Stimulated activated CD8-positive, alpha-beta memory T cell treated with anti-CD3 and anti-CD28 coated beads, Interleukin-7, amount 100 ng/mL, for 4 hours (primary cell): ENCODE measurements around the gene SLC23A2.
"Not testable (repeated sequence)": the region's sequence is repeated elsewhere in the genome, so short reads cannot be mapped to it uniquely, and the experiment has no call there.

Experiments
- DNase-seq, 2 donors: peaks; one replicate each; pipeline ENCODE4 v3.0.0-alpha.2; 2020; ENCODE audit warnings: low read depth in 2 of 2

The SLC23A2 gene

DNA sequence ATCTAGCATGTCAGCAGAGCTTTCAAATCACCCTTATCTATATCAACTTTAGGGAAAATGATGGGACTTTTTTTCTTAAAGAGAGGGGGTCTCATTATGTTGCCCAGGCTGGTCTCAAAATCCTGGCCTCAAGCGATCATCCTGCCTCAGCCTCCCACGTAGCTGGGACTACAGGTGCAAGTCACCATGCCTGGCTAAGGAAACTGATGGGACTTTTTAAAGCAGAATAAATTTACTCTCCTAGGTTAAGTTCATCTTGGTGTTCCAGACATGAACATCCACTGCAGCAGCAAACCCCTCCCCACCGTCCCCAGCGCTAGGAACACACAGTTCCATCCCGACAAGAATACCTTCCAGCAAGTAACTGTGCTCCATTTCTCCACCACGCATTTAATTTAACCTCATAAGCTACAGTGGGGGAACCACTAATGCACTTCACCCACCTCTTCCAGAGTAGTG lies 64.9 kb downstream of the SLC23A2 start:
- DNase-seq = no peak

DNA sequence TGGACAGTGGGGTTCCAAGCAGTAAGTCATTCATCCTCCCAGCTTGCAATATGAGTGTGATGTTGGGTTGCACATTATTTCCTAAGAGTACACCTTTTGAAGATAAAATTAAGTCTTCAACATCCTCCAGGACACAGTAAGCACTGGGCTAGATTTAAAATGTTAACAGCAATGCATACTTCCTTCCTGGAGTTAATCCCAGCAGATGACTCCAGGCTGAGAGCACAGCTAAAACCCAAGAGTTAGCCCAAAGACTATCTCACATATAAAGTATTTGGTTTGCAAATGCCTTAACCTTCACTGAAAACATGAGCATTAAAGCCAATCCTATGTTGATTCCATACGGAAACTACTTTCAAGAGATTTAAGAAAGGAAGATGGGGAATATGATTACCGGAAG lies 69.2 kb downstream of the SLC23A2 start:
- DNase-seq = no peak

DNA sequence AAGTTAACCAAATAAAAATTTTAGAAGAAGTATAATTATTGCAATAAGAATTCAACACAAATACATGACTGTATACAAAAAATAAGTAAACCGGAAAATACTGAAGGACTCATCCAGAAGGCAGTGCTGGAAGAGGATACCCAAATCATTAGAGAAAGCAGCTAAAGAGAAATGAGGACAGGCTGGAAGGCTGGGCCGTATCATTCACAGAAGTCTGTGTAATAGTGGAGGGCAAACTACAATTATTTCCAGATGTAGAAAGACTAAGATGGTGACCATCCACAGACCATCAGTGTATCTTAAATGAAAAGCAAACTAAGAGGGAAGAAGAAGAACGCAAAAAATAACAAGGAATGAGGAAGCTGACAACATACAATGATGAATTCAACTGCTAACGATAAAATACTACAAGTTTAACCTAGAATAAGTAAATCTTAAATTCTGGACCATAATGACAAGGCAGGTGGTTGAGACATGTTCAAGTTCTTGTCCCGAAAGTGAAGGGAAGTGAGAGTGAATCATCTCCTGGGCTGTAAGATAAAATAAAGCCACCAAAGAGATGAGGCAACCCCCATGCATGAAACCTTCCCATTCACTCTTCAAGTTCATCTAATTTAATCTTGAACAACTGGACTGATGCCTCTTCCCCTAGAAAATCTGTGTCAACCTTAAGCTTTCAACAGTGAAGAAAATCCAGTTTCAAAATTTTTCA lies 71.5 kb downstream of the SLC23A2 start:
- DNase-seq = no peak

- no peak for DNase-seq
Observed at GRCh38 chr20:4926531-4927156, 74.7 kb downstream of the SLC23A2 start.

DNA sequence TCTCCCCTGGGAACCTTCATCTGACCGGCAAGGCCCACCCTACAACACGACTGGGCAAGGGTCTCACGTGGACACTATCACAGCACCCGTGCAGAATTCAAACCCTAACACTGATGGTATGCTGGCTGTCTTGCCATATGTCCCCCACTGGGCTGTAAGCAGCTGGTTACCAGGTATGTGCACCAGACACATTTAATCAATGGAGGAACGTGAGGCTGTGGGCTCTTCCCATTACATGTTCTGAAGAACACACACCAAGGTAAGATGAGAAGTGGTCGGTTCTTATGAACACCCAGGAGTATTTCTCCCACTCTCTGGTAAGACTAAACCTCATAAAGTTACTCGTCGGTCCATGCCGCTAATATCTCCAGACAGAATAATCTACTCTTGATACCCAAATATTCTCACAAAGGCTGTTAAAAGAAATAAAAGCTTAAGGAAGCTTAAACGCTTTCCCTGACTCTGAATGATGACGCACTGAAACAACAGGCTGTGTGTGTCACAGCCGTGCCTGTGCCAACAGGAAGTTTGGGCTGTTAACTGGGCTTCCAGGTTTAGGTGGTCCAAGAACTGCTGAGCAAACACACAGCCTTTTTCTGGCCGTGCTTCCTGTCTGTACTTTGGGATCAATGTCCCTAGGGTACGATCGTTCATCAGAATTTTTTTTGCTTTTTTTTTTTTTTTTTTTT lies 75.3 kb downstream of the SLC23A2 start:
- no peak for DNase-seq

- no peak for DNase-seq
Observed at GRCh38 chr20:4924446-4924845, 76.9 kb downstream of the SLC23A2 start.

DNA sequence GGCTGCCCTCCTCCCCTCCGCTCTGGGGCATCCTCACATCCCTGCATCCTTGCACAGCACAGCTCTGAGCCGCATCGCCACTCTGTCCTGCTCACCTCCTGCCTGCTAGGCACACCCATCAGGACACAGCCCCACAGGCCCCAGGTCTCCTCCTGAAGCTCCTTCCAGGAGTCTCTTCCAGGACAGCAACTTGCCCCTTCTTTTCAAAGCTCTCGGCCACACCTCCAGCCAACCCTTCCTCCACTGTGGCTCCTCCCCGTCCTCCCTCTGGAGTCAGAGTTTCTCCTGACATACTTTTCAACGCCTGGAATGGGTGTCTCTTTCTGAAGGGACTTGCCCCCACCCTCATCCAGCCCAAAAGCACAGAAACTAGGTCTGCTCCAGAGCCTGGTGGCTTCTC lies 77.3 kb downstream of the SLC23A2 start:
- no peak for DNase-seq

DNA sequence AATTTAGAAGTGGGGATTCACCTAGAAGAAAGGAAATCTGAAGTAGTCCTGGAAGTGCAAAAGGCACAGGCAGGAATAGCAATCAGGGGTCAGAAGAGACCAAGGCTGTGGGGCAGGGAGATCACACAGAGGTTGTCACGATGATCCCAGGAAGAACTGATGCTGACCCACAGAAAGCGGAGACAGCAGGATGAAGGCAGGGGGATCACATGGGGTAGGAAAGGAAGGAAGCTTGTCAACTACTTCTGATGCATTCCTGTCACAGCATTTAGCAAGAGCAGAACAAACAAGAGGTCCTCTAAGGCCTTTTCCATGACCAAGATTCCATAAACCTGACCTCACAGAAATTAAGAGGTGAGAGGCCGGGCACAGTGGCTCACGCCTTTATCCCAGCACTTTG lies 79.1 kb downstream of the SLC23A2 start:
- no peak for DNase-seq

DNA sequence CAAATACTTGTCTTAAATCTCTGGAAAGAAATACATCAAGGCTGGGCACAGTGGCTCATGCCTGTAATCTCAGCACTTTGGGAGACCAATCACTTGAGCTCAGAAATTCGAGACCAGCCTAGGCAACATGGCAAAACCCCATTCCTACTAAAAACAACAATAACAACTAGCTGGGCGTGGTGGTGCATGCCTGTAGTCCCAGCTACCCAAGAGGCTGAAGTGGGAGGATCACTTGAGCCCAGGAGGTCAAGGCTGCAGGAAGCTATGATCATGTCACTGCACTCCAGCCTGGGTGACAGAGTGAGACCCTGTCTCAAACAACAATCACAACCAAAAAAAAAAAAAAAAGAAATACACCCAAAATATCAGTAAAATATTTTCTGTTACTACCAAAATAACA lies 80.0 kb downstream of the SLC23A2 start:
- not testable (repeated sequence) for DNase-seq

- no peak for DNase-seq
Observed at GRCh38 chr20:4920655-4921054, 80.7 kb downstream of the SLC23A2 start.

DNA sequence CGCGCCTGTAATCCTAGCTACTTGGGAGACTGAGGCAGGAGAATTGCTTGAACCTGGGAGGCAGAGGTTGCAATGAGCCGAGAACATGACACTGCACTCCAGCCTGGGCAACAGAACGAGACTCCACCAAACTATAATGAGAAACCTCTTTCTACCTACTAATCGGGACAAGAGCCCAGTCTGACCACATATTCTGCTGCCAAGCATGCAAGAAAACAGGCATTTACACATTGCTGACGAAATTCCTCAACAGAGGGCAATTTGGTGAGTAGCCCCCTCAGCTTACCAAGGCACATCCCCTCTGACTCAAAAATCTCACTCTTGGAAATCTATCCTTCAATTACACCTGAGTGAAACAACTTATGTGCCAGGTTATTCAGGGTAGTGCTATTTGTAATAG lies 81.2 kb downstream of the SLC23A2 start:
- no peak for DNase-seq

GRCh38 chr20:4919047-4919704 lies 82.1 kb downstream of the SLC23A2 start:
- no peak for DNase-seq

GRCh38 chr20:4918473-4918872 lies 82.8 kb downstream of the SLC23A2 start:
- no peak for DNase-seq

DNA sequence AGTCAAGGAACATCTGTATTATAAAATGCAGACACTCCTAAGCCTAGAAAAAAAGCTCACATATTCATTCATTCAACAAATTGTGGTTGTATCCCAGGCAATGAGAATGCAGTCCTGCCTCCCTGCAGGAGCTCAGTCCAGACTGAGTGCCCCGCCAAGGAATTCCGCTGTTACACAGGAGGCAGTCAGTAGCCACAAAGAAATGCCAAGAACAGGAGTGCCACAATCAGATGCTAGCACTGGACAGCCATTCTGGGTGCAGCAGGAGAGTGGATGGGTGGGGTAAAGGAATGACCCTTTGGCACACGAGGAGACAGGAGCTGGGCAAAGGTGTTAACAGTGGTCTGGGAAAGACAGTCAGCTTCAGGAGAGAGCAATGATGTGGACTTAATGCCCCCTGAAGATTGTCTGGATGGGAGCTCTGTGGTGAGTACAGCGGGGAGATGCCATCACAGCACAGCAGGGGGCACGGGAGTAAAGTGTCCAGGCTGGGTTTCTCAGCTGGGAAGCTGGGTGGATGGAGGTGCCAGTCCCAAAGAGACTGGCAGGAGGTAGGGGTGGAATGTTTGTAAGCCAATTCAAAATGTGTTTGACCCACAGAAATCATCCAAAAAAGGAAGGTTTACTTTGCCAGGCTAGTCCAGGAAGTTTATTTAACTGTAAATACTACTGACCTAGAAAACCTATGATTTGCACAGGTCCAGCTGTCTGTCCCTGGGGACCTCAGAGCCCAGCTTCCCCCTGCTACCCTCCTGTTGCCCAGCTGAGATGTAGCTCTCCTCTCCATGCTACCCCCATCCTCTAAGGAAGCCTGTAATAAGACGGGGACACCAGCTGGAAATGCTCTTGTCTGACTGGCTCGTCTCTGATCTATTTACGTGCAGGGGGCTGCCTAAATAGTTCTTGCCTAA lies 84.1 kb downstream of the SLC23A2 start:
- DNase-seq = no peak

DNA sequence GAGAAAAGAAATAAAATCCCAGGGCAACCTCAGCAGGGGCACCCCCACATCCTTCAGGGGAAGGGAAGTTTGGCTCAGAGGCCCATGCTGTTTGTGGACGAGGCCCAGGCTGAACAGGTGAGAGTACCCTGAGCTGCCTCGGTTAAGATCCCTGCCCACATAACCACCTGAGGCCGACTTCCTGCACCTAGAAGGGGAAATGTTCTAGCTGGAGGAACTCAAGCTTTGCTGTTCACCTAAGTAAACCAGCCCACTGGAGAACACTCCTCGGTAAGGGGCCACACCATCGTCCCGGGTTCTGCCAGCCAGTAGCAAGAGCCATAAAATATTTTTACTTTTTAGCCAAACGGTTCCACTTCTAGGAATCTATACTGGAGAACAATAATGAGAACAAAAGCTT lies 88.2 kb downstream of the SLC23A2 start:
- DNase-seq = no peak

GRCh38 chr20:4912380-4913142 lies 88.7 kb downstream of the SLC23A2 start:
- DNase-seq = no peak

DNA sequence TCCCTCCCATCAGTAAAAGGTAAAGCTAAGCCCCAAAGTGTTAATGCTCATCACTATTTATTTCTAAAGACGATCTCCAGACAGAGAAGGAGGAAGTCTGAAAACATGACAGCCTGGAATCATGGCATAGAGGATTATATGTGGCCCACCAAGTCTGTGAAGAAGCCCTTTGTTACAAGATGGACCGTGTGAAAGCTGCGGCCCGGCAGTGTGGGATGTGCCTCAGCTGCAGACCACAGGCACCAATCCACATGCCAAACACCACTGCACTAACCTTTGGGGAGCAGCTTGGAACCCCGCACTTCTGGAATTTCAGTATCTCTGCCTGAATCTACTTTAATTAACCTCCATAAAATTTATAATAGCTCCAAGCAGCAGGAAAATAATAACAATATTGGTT lies 90.4 kb downstream of the SLC23A2 start:
- DNase-seq = no peak

- no peak for DNase-seq
Observed at GRCh38 chr20:4905613-4906012, 95.7 kb downstream of the SLC23A2 start.

DNA sequence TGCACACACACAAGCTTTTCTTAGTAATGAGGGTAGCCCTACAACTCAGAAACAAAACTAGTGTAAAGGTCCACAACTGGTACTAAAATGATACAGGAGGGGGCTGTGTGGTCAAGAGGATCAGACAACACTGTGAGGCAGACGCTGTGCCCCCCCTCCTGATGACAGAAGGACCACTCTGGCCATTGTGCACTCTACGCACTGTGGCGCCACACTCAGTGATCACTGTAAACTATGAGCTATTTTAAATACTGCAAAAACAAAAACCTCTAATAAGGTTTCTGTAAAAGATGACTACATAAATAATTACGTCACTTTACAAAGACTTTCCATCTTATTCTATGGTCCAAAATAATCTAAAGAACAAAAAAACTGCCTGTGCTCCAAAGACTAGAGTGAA lies 96.1 kb downstream of the SLC23A2 start:
- no peak for DNase-seq

GRCh38 chr20:4904127-4904860 lies 97.0 kb downstream of the SLC23A2 start:
- no peak for DNase-seq
